Measurements from ENCODE around the gene TDO2. TPM values are rescaled to one million over a fixed set of nuclear protein-coding genes. Genes with fewer than 3 reads are reported as not detected.

TDO2 gene
- total and polyA plus RNA-seq, 2 of the 13 experiments (the other 11 are each of a cell fraction or from before 2014, with no cell fraction given): not detected

GRCh38 chr4:155953151-155954117, 49.9 kb downstream of the TDO2 start, which contains the start of gene CTSO (continued):
- TF ChIP-seq PCBP2 (optimal IDR thresholded peaks at IDR 0.05; ENCODE audit: low read depth, low read length, poor library complexity, severe bottlenecking) (no peak), THAP8 (CRISPR knock-in tag; IDR thresholded peaks at IDR 0.05; ENCODE audit: borderline replicate concordance) (no peak), CENPX (CRISPR knock-in tag; IDR thresholded peaks at IDR 0.05) (no peak), ZNF577 (CRISPR knock-in tag; IDR thresholded peaks at IDR 0.05; ENCODE audit: borderline replicate concordance, low read depth) (no peak), NFATC3 (CRISPR knock-in tag; IDR thresholded peaks at IDR 0.05) (no peak)

- no TSS peak for BruUV-seq (replicated peaks)
- FAIRE-seq: no peak
- Histone ChIP-seq H3K4me2 (ENCODE audit: low read depth, low read length) (peak overlapping the region; percentile 80), H3K4me3 (replicated peaks in 1 of 3; ENCODE audit: insufficient read depth in 1 of 3, low read depth in 2 of 3, low read length in 3 of 3) (peak overlapping the region; percentile 55 to 78 (median 56); a peak in 5 of 6 replicates), H4K20me1 (ENCODE audit: insufficient read depth, low read length) (no peaks in the 10 kb centered on the region), H3K27me3 (ENCODE audit: control insufficient read depth in 1 of 2, insufficient read depth in 2 of 2, low read length in 2 of 2) (no peaks in the 10 kb centered on the region), H2AFZ (ENCODE audit: low read length) (peak overlapping the region; percentile 81), H3K79me2 (ENCODE audit: insufficient read depth, low read length) (no peaks in the 10 kb centered on the region), H3K27ac (ENCODE audit: extremely low read length, insufficient read depth, low read length) (no peak overlapping the region), H3K4me1 (ENCODE audit: insufficient read depth, low read length) (peaks cover 25% of the 10 kb centered on the region), H3K9ac (ENCODE audit: insufficient read depth, low read depth, low read length) (no peak overlapping the region), H3K36me3 (replicated peaks in 1 of 2; ENCODE audit: control insufficient read depth in 1 of 2, insufficient read depth in 2 of 2, low read length in 2 of 2) (no peaks in the 10 kb centered on the region), H3K9me3 (ENCODE audit: low read length) (no peaks in the 10 kb centered on the region)
- TF ChIP-seq STAT5B (CRISPR knock-in tag; IDR thresholded peaks at IDR 0.05) (no peak), ZBTB10 (CRISPR knock-in tag; IDR thresholded peaks at IDR 0.05; ENCODE audit: borderline replicate concordance) (no peak), BHLHE40 (IDR thresholded peaks at IDR 0.05; ENCODE audit: low read length) (no peak)
- in situ Hi-C loops (cut with HindIII; ENCODE audit: extremely low pct_ligation_motif_present, low pct_unique_long_range_greater_than_20kb): no loop called here
- ATAC-seq: no peak
- POLR2A ChIA-PET: no interaction called here
- CTCF ChIA-PET (ENCODE audit: low intra/inter-chr PET ratio, low total read pairs): no interaction called here
- no peak for DNase-seq (ENCODE audit: low spot score)
- intact Hi-C loops (cut with micrococcal nuclease; ENCODE audit: unreplicated experiment): no loop called here
- WGBS (ENCODE audit: low lambda C conversion rate): 95% methylated on average over 11 of the region's 11 CpGs
Observed at GRCh38 chr4:155954118-155954685, 50.7 kb downstream of the TDO2 start.

Measured in HepG2 (cell line).